Measurements from ENCODE around the gene ANXA5. TPM values are rescaled to one million over a fixed set of nuclear protein-coding genes. Genes with fewer than 3 reads are reported as not detected.

ANXA5 gene
- total RNA-seq, 4 donors from 2014 or later, result 59.2 to 181 (median 88.0) TPM

GRCh38 chr4:121676345-121677075 lies 20.3 kb downstream of the ANXA5 start:
- H3K4me1 ChIP-seq, result no peaks in the 10 kb centered on the region
- no peak overlapping the region for H3K27ac ChIP-seq
- peaks cover 0 to 82% of the 10 kb centered on the region in 2 donors for H3K36me3 ChIP-seq
- no peaks in the 10 kb centered on the region for H3K9me3 ChIP-seq
- intact Hi-C loops (cut with DNase I; ENCODE audit: low total_unique reads), result no loop called here
- H3K27me3 ChIP-seq, result no peaks in the 10 kb centered on the region
- ATAC-seq (no peak), DNase-seq (no peak)
- no peak for TF ChIP-seq CTCF (IDR thresholded peaks at IDR 0.05 in 4 of 5, conservative IDR thresholded peaks at IDR 0.05 in 1 of 5)
- no peak for TF ChIP-seq POLR2A (IDR thresholded peaks at IDR 0.05)
- H3K4me3 ChIP-seq, result no peak overlapping the region
- in situ Hi-C loops (cut with MboI; ENCODE audit: low sequenced_read_pairs in 4 of 4), result no loop called here

GRCh38 chr4:121675715-121676114 lies 21.1 kb downstream of the ANXA5 start:
- Histone ChIP-seq H3K27ac (no peak overlapping the region), H3K9me3 (no peaks in the 10 kb centered on the region), H3K4me1 (no peaks in the 10 kb centered on the region), H3K27me3 (no peaks in the 10 kb centered on the region), H3K4me3 (no peak overlapping the region), H3K36me3 (peaks cover 0 to 80% of the 10 kb centered on the region in 2 donors)
- in situ Hi-C loops (cut with MboI; ENCODE audit: low sequenced_read_pairs in 4 of 4) (no loop called here), intact Hi-C loops (cut with DNase I; ENCODE audit: low total_unique reads) (no loop called here)
- TF ChIP-seq CTCF (IDR thresholded peaks at IDR 0.05 in 4 of 5, conservative IDR thresholded peaks at IDR 0.05 in 1 of 5) (no peak), POLR2A (IDR thresholded peaks at IDR 0.05) (no peak)
- no peak for ATAC-seq
- no peak for DNase-seq

- DNase-seq (no peak), ATAC-seq (no peak)
- intact Hi-C loops (cut with DNase I; ENCODE audit: low total_unique reads), result no loop called here
- Histone ChIP-seq H3K27me3 (no peaks in the 10 kb centered on the region), H3K9me3 (no peaks in the 10 kb centered on the region), H3K27ac (no peak overlapping the region), H3K4me3 (no peak overlapping the region), H3K4me1 (no peaks in the 10 kb centered on the region), H3K36me3 (peaks cover 0 to 80% of the 10 kb centered on the region in 2 donors)
- no peak for TF ChIP-seq CTCF (IDR thresholded peaks at IDR 0.05 in 4 of 5, conservative IDR thresholded peaks at IDR 0.05 in 1 of 5)
- no peak for TF ChIP-seq POLR2A (IDR thresholded peaks at IDR 0.05)
- in situ Hi-C loops (cut with MboI; ENCODE audit: low sequenced_read_pairs in 4 of 4), result no loop called here
Observed at GRCh38 chr4:121674696-121675095, 22.1 kb downstream of the ANXA5 start.

GRCh38 chr4:121674191-121674590 lies 22.6 kb downstream of the ANXA5 start:
- in situ Hi-C loops (cut with MboI; ENCODE audit: low sequenced_read_pairs in 4 of 4), result no loop called here
- H3K4me3 ChIP-seq, result no peak overlapping the region
- H3K27me3 ChIP-seq, result no peaks in the 10 kb centered on the region
- TF ChIP-seq CTCF (IDR thresholded peaks at IDR 0.05 in 4 of 5, conservative IDR thresholded peaks at IDR 0.05 in 1 of 5) (no peak), POLR2A (IDR thresholded peaks at IDR 0.05) (no peak)
- no peaks in the 10 kb centered on the region for H3K4me1 ChIP-seq
- DNase-seq, result no peak
- intact Hi-C loops (cut with DNase I; ENCODE audit: low total_unique reads), result no loop called here
- no peaks in the 10 kb centered on the region for H3K9me3 ChIP-seq
- no peak for ATAC-seq
- H3K36me3 ChIP-seq, result peaks cover 0 to 80% of the 10 kb centered on the region in 2 donors
- no peak overlapping the region for H3K27ac ChIP-seq
